Measurements from ENCODE around the gene PGA5. TPM values are rescaled to one million over a fixed set of nuclear protein-coding genes. Genes with fewer than 3 reads are reported as not detected.
A peak's percentile ranks its signal among the peaks of the same experiment; 100 is the strongest.

Gene PGA5
- total RNA-seq, 1 experiment from 2014 or later, result not detected

DNA sequence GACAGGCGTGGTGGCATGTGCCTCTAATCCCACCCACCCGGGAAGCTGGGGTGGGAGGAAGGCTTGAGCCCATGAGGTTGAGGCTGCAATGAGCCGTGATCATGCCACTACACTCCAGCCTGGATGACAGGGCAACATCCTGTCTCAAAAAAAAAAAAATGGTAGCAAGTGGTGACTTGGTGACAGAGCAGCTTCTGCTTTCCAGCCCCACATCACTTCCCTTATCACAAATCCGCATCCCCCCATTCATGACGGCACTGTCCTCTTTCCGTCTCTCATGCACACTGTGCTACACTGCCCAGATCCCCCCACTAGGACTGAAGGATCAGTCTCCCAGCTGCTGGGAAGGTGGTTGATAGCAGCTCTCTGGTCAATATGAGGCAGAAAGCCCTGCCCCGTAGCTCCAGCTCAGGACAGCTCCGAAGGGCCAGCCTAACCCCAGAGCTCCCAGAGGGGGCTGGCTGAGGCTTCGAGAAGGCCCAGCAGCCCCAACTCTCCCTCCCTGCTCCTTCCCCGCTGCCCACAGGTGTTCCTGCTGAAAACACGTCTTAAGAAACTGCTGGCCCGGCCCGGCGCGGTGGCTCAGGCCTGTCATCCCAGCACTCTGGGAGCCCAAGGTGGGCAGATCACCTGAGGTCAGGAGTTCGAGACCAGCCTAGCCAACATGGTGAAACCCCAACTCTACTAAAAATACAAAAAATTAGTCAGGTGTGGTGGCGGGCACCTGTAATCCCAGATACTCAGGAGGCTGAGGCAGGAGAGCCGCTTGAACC, 15.9 kb downstream of the PGA5 start:
- DNase-seq (ENCODE audit: low read depth), result no peak
- in situ Hi-C loops (cut with HindIII; ENCODE audit: low pct_unique_long_range_greater_than_20kb, low sequenced_read_pairs), result no loop called here

DNA sequence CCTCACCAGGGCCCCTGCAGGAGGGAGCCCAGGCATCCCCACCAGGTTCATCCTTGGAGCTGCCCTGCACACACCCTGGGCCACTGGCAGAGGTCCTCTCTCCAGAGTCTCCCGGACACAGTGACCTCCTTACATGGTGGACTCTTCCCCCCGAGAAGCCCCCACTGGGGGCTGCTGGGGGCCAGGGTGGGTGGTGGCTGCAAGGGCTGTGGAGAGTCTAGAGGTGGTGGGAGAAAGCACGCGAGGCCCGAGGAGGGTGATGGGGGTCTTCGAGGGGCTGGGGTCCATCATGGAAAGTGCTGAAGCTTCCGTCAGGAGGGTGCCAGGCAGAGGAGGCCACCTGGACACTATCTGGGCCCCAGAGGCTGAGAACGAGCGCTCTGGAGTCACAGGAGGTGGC, 17.6 kb downstream of the PGA5 start:
- in situ Hi-C loops (cut with HindIII; ENCODE audit: low pct_unique_long_range_greater_than_20kb, low sequenced_read_pairs), result no loop called here

DNA sequence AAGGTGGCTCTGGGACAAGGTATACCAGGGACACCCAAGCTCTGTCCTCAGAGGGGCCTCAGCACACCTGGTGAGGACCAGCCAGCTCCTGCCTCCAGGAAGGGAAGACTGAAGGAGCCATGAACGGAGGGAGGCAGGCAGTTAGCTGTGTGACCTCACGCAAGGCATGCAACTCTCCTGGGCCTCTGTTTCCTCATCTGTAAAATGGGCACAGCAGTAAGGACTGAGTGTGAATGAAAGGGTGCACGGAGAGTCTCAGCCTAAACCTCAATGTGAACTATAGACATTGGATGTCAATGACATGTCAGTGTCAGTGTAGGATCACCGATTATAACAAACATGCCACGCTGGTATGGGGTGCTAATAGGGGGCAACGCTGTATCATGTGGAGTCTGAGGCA, 18.4 kb downstream of the PGA5 start:
- no peak for DNase-seq (ENCODE audit: low read depth)
- in situ Hi-C loops (cut with HindIII; ENCODE audit: low pct_unique_long_range_greater_than_20kb, low sequenced_read_pairs), result no loop called here

More for the DNA sequence above, 17.6 kb downstream of the PGA5 start:
- no peak for DNase-seq (ENCODE audit: low read depth)

DNA sequence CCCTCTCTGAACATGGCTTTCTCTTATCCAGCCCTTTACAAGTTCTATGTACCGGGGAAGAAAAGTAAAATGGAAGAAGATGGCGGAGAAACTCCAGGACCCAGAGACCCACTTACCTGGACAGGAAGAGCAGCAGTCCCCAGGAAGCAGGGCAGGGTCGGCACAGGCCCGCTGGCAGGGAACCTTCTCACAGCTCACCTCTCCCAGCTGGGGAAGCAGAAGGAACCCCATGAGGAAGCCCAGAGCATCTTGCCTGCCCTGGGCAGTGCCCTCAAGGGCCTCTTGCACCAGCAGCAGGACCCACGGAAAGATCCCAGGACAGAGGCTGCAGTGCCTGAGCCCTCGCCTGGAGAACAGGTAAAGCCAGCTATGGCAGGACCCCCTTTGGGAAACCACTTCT, 23.4 kb downstream of the PGA5 start:
- in situ Hi-C loops (cut with HindIII; ENCODE audit: low pct_unique_long_range_greater_than_20kb, low sequenced_read_pairs), result no loop called here
- no peak for DNase-seq (ENCODE audit: low read depth)

DNA sequence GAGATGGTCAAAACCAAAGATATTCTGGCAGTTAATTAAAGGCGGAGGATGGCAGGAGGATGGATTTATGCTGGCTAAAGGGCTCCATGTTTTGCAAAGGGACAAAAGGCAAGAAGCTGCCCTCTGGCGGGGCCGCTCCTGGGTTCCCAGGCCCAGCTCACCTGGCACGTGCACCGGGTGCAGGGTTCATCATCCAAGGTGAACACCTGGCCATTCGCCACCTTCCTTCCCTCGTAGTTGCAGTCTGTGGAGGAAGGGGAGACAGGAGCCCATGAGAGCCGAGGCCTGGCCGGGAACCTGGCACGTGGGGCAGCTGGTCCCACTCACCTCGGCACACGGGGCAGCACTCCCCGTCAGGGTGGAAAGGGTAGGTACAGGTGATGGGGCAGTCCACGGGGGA, 23.8 kb downstream of the PGA5 start:
- no peak for DNase-seq (ENCODE audit: low read depth)
- in situ Hi-C loops (cut with HindIII; ENCODE audit: low pct_unique_long_range_greater_than_20kb, low sequenced_read_pairs), result no loop called here

DNA sequence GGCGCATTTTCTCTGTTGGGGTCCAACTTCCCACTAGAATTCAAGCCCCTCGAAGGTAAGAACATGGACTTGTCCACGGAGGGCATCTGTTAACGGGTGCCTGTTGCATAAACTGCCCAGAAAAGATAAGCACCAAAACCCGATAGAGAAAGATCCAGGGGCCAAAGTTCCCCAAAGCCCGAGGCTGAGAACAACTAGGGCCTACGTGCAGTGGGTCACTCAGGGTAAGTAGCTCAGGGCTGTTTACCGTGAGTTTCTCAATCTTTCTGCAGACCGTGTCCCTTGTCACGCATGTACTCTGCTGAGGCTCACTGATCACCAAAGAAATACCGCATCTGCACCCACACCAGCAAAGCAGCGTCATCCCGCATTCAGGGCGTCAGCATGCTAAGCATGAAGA, 24.4 kb downstream of the PGA5 start:
- no peak for DNase-seq (ENCODE audit: low read depth)
- in situ Hi-C loops (cut with HindIII; ENCODE audit: low pct_unique_long_range_greater_than_20kb, low sequenced_read_pairs), result no loop called here

DNA sequence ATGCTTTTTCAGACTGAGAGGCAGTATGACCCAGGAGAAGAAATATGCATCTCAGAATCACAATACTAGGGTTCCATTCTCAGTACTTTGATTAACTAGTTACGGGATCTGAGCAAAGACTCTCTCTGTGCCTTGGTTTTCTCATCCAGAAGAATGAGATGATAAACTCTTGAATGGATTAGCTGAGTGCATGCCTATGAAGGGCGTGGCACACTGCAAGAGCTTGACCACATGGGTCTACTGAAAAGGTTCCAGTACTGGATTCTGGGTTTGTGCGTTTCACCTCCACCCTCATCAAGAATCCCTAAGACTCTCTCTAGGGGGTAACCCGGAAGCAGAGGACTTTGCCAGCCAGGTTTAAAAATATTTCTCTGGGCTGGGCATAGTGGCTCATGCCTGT, 25.6 kb downstream of the PGA5 start:
- no peak for DNase-seq (ENCODE audit: low read depth)
- in situ Hi-C loops (cut with HindIII; ENCODE audit: low pct_unique_long_range_greater_than_20kb, low sequenced_read_pairs), result no loop called here

DNA sequence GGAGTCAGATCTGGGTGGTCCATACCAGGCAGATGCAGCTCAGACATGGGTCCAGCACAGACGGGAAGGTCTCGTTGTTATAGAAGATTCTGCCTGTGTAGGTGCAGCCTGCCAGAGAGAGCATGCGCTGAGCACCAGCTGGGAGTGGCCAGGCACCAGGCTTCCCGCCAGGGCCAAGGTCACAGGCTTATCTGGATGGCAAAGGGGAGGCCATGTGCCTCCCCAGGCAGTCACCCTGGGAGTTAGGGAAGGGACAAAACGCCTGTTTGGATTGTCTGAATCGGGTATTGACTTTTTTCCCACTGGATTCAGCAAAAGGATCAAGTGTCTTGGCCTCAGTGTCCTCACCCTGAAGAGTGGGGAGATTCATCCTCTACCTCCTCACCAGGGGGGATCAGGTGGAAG, 26.5 kb downstream of the PGA5 start:
- DNase-seq (ENCODE audit: low read depth), result no peak
- in situ Hi-C loops (cut with HindIII; ENCODE audit: low pct_unique_long_range_greater_than_20kb, low sequenced_read_pairs), result no loop called here

DNA sequence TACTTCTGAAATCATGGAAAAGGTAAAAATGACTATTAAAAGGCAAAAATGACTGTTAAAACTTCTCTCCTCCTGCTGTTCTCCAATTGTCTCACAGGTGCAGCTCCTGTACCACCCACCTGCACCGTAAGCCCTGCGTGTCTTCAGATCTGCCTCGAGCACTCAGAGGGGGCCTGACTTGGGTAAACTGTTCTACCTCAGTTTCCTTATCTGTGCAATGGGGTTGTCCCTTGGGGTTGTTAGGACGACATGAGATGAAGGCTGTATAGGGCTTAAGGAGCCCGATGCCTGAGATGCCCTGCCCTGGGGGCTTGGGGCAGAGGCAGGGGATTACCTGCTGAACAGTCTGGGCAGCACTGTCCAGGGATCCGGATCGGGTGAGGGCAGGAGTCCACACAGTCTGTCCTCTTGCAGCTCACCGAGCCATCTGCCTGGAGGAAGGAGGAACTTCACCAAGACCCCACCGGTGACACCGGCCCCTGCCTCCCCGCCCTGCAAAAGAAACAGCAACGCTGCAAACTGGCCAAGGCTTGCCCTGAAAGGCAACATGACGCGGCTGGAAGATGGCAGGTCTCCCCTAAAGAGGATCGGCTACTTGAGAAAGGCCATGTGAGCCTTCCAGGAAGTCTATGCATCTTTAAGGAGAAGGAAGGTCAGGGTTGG, 27.7 kb downstream of the PGA5 start:
- in situ Hi-C loops (cut with HindIII; ENCODE audit: low pct_unique_long_range_greater_than_20kb, low sequenced_read_pairs), result no loop called here
- DNase-seq (ENCODE audit: low read depth), result no peak

DNA sequence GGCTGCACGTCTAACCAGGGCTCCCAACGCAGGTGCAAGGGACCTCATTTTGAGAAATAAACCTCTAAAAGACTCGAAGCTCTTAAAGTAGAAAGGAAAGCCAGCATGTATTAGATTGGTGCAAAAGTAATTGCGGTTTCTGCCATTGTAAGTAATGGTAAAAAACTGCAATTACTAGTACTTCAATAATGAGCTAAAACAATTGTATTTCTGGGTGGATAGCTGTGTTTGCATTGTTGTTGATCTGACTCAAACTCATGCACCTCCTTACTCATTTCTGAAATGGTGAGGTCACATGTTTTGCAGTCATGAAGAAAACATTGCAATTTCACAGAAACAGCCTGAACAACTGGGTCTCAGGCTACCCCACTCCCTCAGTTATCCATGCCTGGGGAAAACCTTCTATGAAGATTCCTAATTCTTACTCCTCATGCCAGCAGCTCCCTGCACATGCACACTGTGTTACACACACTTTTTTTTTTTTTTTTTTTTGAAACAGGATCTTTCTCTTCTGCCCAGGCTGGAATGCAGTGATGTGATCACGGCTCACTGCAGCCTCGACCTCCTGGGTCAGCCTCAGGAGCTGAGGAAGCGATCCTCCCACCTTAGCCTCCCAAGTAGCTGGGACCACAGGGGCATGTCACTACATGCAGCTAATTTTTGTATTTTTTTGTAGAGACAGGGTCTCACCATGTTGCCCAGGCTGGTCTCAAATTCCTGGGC, 29.5 kb downstream of the PGA5 start:
- DNase-seq (ENCODE audit: low read depth), result peak; percentile 23
- in situ Hi-C loops (cut with HindIII; ENCODE audit: low pct_unique_long_range_greater_than_20kb, low sequenced_read_pairs), result no loop called here

DNA sequence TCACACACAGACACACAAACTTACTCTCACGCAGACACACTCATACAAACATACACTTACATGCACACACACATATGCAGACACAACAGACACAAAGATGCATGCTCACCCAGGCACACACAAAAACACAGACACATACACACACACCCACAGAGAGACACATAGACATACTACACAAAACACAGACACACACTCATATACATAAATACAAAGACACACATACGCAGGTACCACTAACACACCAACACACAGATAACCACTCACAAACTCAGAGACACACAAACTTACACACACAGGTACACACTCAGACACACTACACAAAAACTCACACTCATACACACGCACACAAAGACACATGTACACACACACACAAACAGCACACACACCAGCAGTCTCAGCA, 31.8 kb downstream of the PGA5 start:
- in situ Hi-C loops (cut with HindIII; ENCODE audit: low pct_unique_long_range_greater_than_20kb, low sequenced_read_pairs), result no loop called here
- no peak for DNase-seq (ENCODE audit: low read depth)

DNA sequence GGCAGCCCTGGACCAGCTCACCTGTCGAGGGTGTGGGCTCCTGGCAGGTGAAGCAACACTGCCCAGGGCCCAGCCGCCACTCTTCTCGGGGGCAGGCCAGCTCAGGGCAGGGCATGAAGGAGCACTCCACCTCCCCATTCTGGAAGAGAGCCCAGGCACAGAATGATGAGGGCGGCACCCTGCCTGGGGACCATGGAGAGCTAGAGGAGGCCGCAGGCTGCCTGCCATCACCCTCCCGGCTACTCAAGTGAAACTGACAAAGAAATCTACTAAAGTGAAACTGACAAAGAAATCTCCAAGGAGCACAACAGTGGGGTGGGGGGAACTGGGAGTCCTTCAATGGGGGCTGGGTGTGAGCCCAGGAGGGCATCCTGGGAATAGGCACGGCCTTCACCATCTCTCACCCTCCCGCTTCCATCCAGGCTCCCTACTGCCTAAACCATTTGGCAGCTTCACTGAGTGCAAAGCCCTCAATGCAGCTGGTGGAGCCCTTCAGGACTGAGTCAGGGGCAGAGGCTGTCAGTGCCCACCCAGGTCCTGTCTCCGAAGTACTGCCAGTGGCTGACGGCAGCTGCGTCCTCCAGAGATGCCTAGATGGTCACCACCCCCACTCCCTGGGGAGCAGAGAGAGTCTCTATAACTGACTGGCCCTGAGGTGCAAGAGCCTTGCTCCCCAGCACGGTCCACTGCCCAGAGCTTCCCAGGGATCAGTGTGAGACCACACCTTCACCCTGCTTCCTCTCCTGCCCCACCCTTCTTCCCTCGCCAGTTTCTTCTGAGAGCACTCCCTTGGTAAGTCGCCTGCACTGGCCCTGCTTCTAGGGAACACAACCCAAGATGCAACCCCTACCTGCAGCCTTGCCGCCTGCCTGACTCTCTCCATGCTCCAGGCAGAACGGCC, 32.5 kb downstream of the PGA5 start:
- in situ Hi-C loops (cut with HindIII; ENCODE audit: low pct_unique_long_range_greater_than_20kb, low sequenced_read_pairs), result no loop called here
- peak; percentile 22 for DNase-seq (ENCODE audit: low read depth)

DNA sequence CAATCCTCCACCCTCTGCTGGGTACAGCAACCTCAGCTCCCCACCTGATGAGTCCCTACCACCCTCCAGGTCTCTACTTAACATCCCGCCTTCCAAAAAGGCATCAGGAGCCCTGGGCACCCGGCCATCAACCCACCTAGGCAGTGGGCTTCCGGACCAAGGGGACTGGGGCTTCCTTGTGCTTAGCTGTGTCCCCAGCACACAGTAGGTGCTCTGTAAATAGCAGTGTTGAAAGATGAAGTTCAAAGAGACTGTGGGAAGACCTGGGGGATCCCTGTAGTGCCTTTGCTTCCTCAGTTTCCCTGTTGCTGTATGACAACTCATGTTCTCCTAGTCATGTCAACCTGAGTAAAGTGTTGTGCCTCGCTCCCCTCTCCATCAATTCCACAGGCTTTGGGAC, 33.1 kb downstream of the PGA5 start:
- in situ Hi-C loops (cut with HindIII; ENCODE audit: low pct_unique_long_range_greater_than_20kb, low sequenced_read_pairs), result no loop called here
- no peak for DNase-seq (ENCODE audit: low read depth)

DNA sequence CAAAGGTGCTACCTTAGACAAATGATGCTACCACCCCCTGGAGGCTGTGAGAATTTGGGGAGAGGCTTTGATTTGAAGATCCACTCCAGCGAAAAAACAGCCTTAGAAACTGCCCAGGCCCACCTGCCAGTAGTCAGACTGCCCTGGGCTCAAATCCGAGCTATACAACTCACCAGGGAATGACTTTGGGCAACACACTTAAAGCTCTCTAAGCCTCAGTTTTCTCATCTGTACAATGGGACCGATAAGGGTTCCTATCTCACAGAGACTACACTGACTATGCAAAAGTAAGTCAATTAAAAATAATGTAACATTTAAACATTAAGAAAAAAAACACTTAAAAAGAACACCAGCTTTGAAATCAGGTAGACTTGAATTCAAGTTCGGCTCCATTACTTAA, 34.2 kb downstream of the PGA5 start:
- DNase-seq (ENCODE audit: low read depth), result no peak
- in situ Hi-C loops (cut with HindIII; ENCODE audit: low pct_unique_long_range_greater_than_20kb, low sequenced_read_pairs), result no loop called here

DNA sequence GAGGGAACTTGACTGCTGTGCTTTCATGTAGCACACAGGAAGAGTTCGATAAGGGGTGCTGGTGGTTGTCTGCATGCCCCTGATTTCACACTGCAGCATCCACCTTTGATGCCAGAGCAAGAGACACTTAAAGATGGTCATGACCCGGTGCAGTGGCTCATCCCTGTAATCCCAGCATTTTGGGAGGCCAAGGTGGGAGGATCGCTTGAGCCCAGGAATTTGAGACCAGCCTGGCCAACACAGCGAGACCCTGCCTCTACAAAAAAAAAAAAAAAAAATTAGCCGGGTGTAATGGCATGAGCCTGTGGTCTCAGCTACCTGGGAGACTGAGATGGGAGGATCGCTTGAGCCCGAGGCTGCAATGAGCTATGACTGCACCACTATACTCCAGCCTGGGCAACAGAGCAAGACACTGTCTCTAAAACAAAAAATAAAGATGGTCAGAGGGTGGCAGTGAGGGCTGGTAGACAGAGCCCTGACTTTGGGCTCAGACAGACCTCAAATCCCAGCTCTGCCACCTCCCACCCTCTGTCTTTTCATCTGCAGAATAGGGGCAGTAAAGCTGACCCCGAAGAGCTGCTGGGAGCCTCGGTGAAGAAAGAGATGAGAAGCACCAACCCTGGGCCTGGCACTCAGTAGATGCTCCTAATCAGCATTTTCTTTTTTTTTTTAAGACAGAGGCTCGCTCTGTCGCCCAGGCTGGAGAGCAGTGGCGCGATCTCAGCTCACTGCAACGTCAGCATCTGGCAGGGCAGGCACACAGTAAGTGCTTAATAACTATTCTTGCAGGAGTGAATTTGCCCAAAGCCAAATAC, 36.4 kb downstream of the PGA5 start:
- in situ Hi-C loops (cut with HindIII; ENCODE audit: low pct_unique_long_range_greater_than_20kb, low sequenced_read_pairs), result no loop called here
- no peak for DNase-seq (ENCODE audit: low read depth)

DNA sequence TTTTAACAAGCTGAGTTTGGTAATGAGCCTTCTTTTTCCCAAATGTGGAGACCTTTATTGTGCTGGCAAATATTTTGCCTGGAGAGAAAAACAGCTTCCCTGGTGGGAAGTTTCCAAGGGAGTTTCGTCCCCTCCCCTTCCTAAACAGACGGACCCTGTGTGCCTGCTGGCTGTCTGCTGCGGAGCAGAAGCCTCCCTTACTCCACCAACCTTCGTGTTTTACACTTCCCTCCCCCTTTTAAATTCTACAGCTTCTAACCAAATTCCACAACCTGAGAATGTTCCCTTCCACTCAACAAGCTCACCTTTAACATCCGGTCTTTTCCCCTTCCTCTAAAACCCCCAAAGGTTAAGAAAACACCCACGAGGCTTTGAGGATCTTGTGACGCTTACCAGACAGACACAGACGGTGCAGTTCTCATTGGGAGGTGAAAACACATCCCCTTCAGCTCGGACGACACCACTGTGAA, 37.1 kb downstream of the PGA5 start:
- no peak for DNase-seq (ENCODE audit: low read depth)
- in situ Hi-C loops (cut with HindIII; ENCODE audit: low pct_unique_long_range_greater_than_20kb, low sequenced_read_pairs), result no loop called here

DNA sequence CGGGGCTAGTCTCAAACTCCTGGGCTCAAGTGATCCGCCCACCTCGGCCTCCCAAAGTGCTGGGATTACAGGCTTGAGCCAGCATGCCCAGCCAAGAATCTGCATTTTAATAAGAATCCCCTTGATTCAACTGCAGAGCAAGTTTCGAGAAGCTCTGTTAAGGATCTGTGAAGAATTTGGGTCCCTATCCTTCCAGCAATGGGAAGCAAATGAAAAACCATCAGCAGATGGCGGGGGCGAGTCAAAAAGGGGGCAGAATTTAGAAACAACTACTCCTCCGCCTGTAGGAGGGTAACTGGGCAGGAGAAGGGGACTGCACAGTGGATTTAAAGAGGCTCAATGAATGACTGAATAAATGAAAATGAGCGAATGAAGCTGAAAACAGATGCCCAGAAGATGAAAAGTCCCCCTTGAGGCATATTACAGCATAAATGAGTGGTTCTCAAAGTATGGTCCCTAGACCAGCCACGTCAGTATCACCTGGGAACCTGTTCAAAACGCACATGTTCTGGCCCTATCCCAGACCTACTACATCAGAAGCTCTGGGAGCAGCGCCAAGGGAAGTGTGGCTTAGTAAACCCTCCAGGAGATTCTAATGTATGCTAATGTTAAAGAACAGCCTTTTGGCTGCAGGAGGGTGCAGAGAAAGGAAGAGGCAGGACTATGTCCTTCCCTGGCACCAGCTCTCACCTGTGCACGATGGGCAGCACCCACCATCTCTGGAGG, 39.1 kb downstream of the PGA5 start:
- DNase-seq (ENCODE audit: low read depth), result no peak
- in situ Hi-C loops (cut with HindIII; ENCODE audit: low pct_unique_long_range_greater_than_20kb, low sequenced_read_pairs), result no loop called here
